ENCODE measurements around the gene SORCS2.

Gene SORCS2

DNA sequence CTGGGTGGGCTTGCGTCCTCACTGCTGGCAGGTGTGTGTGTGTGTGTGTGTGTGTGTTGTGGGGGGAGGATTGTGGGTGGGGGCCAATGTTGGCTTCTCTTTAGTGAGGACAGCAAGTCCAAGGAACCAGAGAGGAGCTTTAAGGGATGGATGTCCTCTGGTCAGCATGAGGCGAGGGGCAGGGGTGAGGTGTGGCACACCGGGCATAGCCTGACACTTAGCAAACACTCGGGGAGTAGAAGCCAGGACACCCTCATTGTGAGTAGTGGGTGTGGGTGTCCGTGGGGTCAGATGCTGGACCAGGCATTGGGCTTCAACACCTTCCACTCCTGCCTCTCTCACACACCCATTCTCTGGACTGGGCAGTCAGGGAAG is 2.8 kb downstream of the SORCS2 start:
- Histone ChIP-seq H3K9me3 (ENCODE audit: control insufficient read depth, insufficient read depth, low read length) (no peaks in the 10 kb centered on the region), H3K79me2 (ENCODE audit: control insufficient read depth, low read length) (no peaks in the 10 kb centered on the region), H3K9me2 (replicated peaks; ENCODE audit: control insufficient read depth, low read length) (no peaks in the 10 kb centered on the region), H3K36me3 (ENCODE audit: control insufficient read depth, low read length) (no peaks in the 10 kb centered on the region), H3K4me3 (ENCODE audit: low read length) (no peak overlapping the region), H3K27me3 (ENCODE audit: control insufficient read depth, low read length) (peaks cover 6% of the 10 kb centered on the region; the same call in 1 of the 2 replicates), H3F3A (ENCODE audit: control insufficient read depth, insufficient read depth) (no peaks in the 10 kb centered on the region), H3K4me2 (ENCODE audit: low read length) (no peak overlapping the region), H3K4me1 (ENCODE audit: control insufficient read depth, low read length) (no peaks in the 10 kb centered on the region), H4K20me1 (ENCODE audit: control insufficient read depth, insufficient read depth, low read depth, low read length) (no peaks in the 10 kb centered on the region), H3K27ac (ENCODE audit: low read depth, low read length) (no peak overlapping the region)
- no peak for TF ChIP-seq EZH2phosphoT487 (IDR thresholded peaks at IDR 0.05; ENCODE audit: borderline replicate concordance, low read length)
- TF ChIP-seq, protein P1, sequence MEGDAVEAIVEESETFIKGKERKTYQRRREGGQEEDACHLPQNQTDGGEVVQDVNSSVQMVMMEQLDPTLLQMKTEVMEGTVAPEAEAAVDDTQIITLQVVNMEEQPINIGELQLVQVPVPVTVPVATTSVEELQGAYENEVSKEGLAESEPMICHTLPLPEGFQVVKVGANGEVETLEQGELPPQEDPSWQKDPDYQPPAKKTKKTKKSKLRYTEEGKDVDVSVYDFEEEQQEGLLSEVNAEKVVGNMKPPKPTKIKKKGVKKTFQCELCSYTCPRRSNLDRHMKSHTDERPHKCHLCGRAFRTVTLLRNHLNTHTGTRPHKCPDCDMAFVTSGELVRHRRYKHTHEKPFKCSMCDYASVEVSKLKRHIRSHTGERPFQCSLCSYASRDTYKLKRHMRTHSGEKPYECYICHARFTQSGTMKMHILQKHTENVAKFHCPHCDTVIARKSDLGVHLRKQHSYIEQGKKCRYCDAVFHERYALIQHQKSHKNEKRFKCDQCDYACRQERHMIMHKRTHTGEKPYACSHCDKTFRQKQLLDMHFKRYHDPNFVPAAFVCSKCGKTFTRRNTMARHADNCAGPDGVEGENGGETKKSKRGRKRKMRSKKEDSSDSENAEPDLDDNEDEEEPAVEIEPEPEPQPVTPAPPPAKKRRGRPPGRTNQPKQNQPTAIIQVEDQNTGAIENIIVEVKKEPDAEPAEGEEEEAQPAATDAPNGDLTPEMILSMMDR (IDR thresholded peaks at IDR 0.05; ENCODE audit: low read depth, low read length, poor library complexity, severe bottlenecking) = no peak

DNA sequence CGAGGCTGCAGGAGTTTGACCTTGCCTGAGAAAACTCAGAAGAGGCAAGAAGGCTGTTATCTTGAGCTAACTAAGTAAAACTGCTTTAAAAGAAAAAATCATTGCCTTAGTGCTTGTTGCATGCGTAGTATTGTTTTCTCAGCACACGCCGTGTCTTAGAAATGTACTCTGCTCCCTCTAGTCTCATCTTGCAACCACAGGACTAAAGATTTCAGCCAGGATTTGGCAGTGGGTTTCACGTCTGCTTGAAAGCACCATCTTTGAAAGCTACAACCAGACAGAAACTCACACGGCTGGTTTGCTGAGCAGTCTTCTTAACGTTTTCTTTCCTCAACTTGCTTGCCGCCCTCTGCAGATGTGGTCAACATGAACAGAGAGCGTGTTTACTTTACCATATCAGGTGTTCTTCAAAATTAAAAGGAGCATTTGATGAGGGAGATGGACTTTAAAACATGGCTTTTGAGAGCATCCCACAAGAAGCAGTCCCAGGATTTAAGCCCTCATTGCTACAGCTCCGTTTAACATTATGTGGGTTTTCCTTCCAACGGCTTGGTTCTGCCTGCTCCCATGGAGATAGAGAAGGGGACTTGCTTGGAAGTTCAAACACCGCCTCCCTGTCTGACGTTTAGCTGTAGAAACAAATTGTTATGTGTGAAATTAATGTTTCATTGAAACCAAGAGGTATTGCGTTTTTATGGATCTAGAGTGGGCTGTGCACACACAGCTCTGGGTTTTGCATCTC is 3.4 kb downstream of the SORCS2 start:
- H3K9me3 ChIP-seq (ENCODE audit: control insufficient read depth, insufficient read depth, low read length) = no peaks in the 10 kb centered on the region
- no peaks in the 10 kb centered on the region for H4K20me1 ChIP-seq (ENCODE audit: control insufficient read depth, insufficient read depth, low read depth, low read length)
- no peak overlapping the region for H3K4me3 ChIP-seq (ENCODE audit: low read length)
- H3K27ac ChIP-seq (ENCODE audit: low read depth, low read length) = no peak overlapping the region
- H3K4me2 ChIP-seq (ENCODE audit: low read length) = no peak overlapping the region
- peaks cover 6% of the 10 kb centered on the region; the same call in 1 of the 2 replicates for H3K27me3 ChIP-seq (ENCODE audit: control insufficient read depth, low read length)
- no peaks in the 10 kb centered on the region for H3K4me1 ChIP-seq (ENCODE audit: control insufficient read depth, low read length)
- TF ChIP-seq EZH2phosphoT487 (IDR thresholded peaks at IDR 0.05; ENCODE audit: borderline replicate concordance, low read length) = no peak
- TF ChIP-seq, protein P1 (IDR thresholded peaks at IDR 0.05; ENCODE audit: low read depth, low read length, poor library complexity, severe bottlenecking) = no peak
- no peaks in the 10 kb centered on the region for H3K79me2 ChIP-seq (ENCODE audit: control insufficient read depth, low read length)
- H3F3A ChIP-seq (ENCODE audit: control insufficient read depth, insufficient read depth) = no peaks in the 10 kb centered on the region
- H3K36me3 ChIP-seq (ENCODE audit: control insufficient read depth, low read length) = no peaks in the 10 kb centered on the region
- no peaks in the 10 kb centered on the region for H3K9me2 ChIP-seq (replicated peaks; ENCODE audit: control insufficient read depth, low read length)

DNA sequence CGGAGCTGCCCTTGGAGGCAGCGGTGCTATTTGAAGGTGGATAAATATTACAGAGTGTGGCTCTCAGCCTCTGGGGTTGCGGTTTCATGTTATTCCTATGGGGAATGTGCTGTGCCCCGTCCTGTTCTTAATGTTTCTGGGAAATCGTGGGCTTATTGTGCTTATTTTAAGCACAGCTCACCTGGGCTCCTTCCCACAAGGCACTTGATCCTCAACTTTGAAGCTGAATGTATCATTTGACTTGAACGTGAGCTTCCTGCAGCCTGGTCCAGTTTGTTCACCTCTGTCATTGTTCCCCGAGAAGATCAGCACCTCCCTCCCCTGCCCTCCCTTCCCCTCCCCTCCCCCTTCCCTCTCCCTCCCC is 3.9 kb downstream of the SORCS2 start:
- no peaks in the 10 kb centered on the region for H3F3A ChIP-seq (ENCODE audit: control insufficient read depth, insufficient read depth)
- H3K9me2 ChIP-seq (replicated peaks; ENCODE audit: control insufficient read depth, low read length) = no peaks in the 10 kb centered on the region
- no peaks in the 10 kb centered on the region for H3K36me3 ChIP-seq (ENCODE audit: control insufficient read depth, low read length)
- no peaks in the 10 kb centered on the region for H3K4me1 ChIP-seq (ENCODE audit: control insufficient read depth, low read length)
- no peak overlapping the region for H3K4me2 ChIP-seq (ENCODE audit: low read length)
- no peaks in the 10 kb centered on the region for H4K20me1 ChIP-seq (ENCODE audit: control insufficient read depth, insufficient read depth, low read depth, low read length)
- no peaks in the 10 kb centered on the region for H3K79me2 ChIP-seq (ENCODE audit: control insufficient read depth, low read length)
- TF ChIP-seq EZH2phosphoT487 (IDR thresholded peaks at IDR 0.05; ENCODE audit: borderline replicate concordance, low read length) = no peak
- TF ChIP-seq, protein P1 (IDR thresholded peaks at IDR 0.05; ENCODE audit: low read depth, low read length, poor library complexity, severe bottlenecking) = no peak
- no peak overlapping the region for H3K27ac ChIP-seq (ENCODE audit: low read depth, low read length)
- no peaks in the 10 kb centered on the region for H3K9me3 ChIP-seq (ENCODE audit: control insufficient read depth, insufficient read depth, low read length)
- H3K27me3 ChIP-seq (ENCODE audit: control insufficient read depth, low read length) = peaks cover 6% of the 10 kb centered on the region; the same call in 1 of the 2 replicates
- H3K4me3 ChIP-seq (ENCODE audit: low read length) = no peak overlapping the region

Data from DOHH2 (cell line).